OCI-LY1 (cell line): ENCODE data around the gene ANKRD55.

Experiments
- H2AFZ ChIP-seq: fragments of 200-600 bp; sonication (generic), shearing (Covaris generic); 2 replicates; pipeline ENCODE4 v1.6.0; 2014; ENCODE audit warnings: antibody characterized with exemption, mild to moderate bottlenecking, low read length
- H3F3A ChIP-seq: fragments of 200-600 bp; sonication (generic), shearing (Covaris generic); 2 replicates; pipeline ENCODE4 v1.6.0; 2014; ENCODE audit warnings: mild to moderate bottlenecking, antibody characterized with exemption, low read length, moderate library complexity; ENCODE audit not compliant: insufficient read depth
- H3K27ac ChIP-seq: fragments of 200-600 bp; sonication (generic); 2 replicates; pipeline ENCODE4 v1.5.1; 2014; ENCODE audit warnings: low read length, mixed run types, mild to moderate bottlenecking, low read depth; ENCODE audit not compliant: poor library complexity, severe bottlenecking
- H3K27me3 ChIP-seq: fragments of 200-600 bp; sonication (generic); 2 replicates; pipeline ENCODE4 v1.6.0; 2014; ENCODE audit warnings: antibody characterized with exemption, mild to moderate bottlenecking, low read length, moderate library complexity; ENCODE audit not compliant: insufficient read depth
- H3K36me3 ChIP-seq: fragments of 200-600 bp; sonication (generic); 2 replicates; pipeline ENCODE4 v1.6.1; 2014; ENCODE audit warnings: mild to moderate bottlenecking, antibody characterized with exemption, low read length, moderate library complexity, mixed read lengths; ENCODE audit not compliant: insufficient read depth
- H3K4me1 ChIP-seq: fragments of 200-600 bp; sonication (generic); 2 replicates; pipeline ENCODE4 v1.5.1; 2014; ENCODE audit warnings: mild to moderate bottlenecking, low read length, moderate library complexity; ENCODE audit not compliant: insufficient read depth, severe bottlenecking
- H3K4me2 ChIP-seq: fragments of 200-600 bp; sonication (generic), shearing (Covaris generic); 2 replicates; pipeline ENCODE4 v1.6.1; 2014; ENCODE audit warnings: low read length
- H3K4me3 ChIP-seq: fragments of 200-600 bp; sonication (generic); 2 replicates; pipeline ENCODE4 v1.5.1; 2014; ENCODE audit warnings: low read length, low read depth, mild to moderate bottlenecking, mixed read lengths; ENCODE audit not compliant: poor library complexity, severe bottlenecking
- H3K79me2 ChIP-seq: fragments of 200-600 bp; shearing (Covaris generic); 2 replicates; pipeline ENCODE4 v1.6.1; 2016; ENCODE audit warnings: mixed run types, low read length, mixed read lengths; ENCODE audit not compliant: insufficient read depth
- H3K9ac ChIP-seq: fragments of 200-600 bp; sonication (generic), shearing (Covaris generic); 2 replicates; pipeline ENCODE4 v1.6.1; 2014; ENCODE audit warnings: mild to moderate bottlenecking, low read length, mixed read lengths
- H3K9me2 ChIP-seq: fragments of 200-600 bp; sonication (generic), shearing (Covaris generic); 2 replicates; pipeline ENCODE4 v1.6.1; 2014; ENCODE audit warnings: low read depth, mild to moderate bottlenecking, low read length, mixed read lengths
- H3K9me3 ChIP-seq: fragments of 200-600 bp; shearing (Covaris generic); 2 replicates; pipeline ENCODE4 v1.6.1; 2014; ENCODE audit warnings: low read length, mixed read lengths
- H4K20me1 ChIP-seq: fragments of 200-600 bp; sonication (generic), shearing (Covaris generic); 2 replicates; pipeline ENCODE4 v1.6.0; 2016; ENCODE audit warnings: mild to moderate bottlenecking, low read length; ENCODE audit not compliant: insufficient read depth
- CTCF ChIP-seq: fragments of 200-600 bp; sonication (generic), shearing (Covaris generic); IDR thresholded peaks from 2 replicates; pipeline ENCODE4 v1.5.1; 2017; ENCODE audit warnings: mild to moderate bottlenecking, antibody characterized with exemption, low read length, moderate library complexity, mixed read lengths
- EZH2 ChIP-seq: fragments of 200-600 bp; sonication (generic), shearing (Covaris generic); IDR thresholded peaks from 2 replicates; pipeline ENCODE4 v1.8.0; 2017; ENCODE audit warnings: borderline replicate concordance, mixed run types, mild to moderate bottlenecking, antibody characterized with exemption, low read length, moderate library complexity, mixed read lengths

Gene ANKRD55

GRCh38 chr5:56232538-56232937 lies 592 bp downstream of the ANKRD55 start:
- Histone ChIP-seq H3K36me3 (no peaks in the 10 kb centered on the region), H3K9me3 (no peaks in the 10 kb centered on the region), H3K4me1 (no peaks in the 10 kb centered on the region), H3K27me3 (peaks cover 4% of the 10 kb centered on the region; the same call in 1 of the 2 replicates), H3K4me2 (no peak overlapping the region), H4K20me1 (no peaks in the 10 kb centered on the region), H3K27ac (no peak overlapping the region), H3K9me2 (no peaks in the 10 kb centered on the region), H2AFZ (no peak overlapping the region), H3K79me2 (no peaks in the 10 kb centered on the region), H3F3A (no peaks in the 10 kb centered on the region), H3K9ac (no peak overlapping the region), H3K4me3 (no peak overlapping the region)
- TF ChIP-seq EZH2 (no peak), CTCF (no peak)

- TF ChIP-seq EZH2 (no peak), CTCF (no peak)
- Histone ChIP-seq H4K20me1 (no peaks in the 10 kb centered on the region), H3K4me3 (no peak overlapping the region), H3K9me3 (no peaks in the 10 kb centered on the region), H3K4me1 (no peaks in the 10 kb centered on the region), H3K79me2 (no peaks in the 10 kb centered on the region), H3K27me3 (peaks cover 3% of the 10 kb centered on the region; the same call in 1 of the 2 replicates), H3K36me3 (no peaks in the 10 kb centered on the region), H3F3A (no peaks in the 10 kb centered on the region), H3K27ac (no peak overlapping the region), H3K9me2 (no peaks in the 10 kb centered on the region), H3K9ac (no peak overlapping the region), H2AFZ (no peak overlapping the region), H3K4me2 (no peak overlapping the region)
These were observed 2.6 kb downstream of the ANKRD55 start for GRCh38 chr5:56230576-56230975.

GRCh38 chr5:56229111-56229510 lies 4.0 kb downstream of the ANKRD55 start:
- no peaks in the 10 kb centered on the region for H3K79me2 ChIP-seq
- H4K20me1 ChIP-seq, result no peaks in the 10 kb centered on the region
- TF ChIP-seq EZH2, result no peak
- no peak for TF ChIP-seq CTCF
- H3K4me1 ChIP-seq, result no peaks in the 10 kb centered on the region
- H3K9ac ChIP-seq, result no peak overlapping the region
- no peaks in the 10 kb centered on the region for H3K9me3 ChIP-seq
- H3F3A ChIP-seq, result no peaks in the 10 kb centered on the region
- no peaks in the 10 kb centered on the region for H3K9me2 ChIP-seq
- no peak overlapping the region for H3K4me2 ChIP-seq
- no peak overlapping the region for H3K27ac ChIP-seq
- H3K36me3 ChIP-seq, result no peaks in the 10 kb centered on the region
- H3K27me3 ChIP-seq, result no peaks in the 10 kb centered on the region
- H3K4me3 ChIP-seq, result no peak overlapping the region
- H2AFZ ChIP-seq, result no peak overlapping the region
